Adipocyte (in vitro differentiated cells): Measurements from ENCODE around the gene RFT1.

ENCODE experiments used
- DNase-seq: peaks from one replicate; pipeline ENCODE4 v3.0.0-alpha.2; 2015; ENCODE audit warnings: low read depth
- H3K27me3 ChIP-seq: replicated peaks from 2 replicates; pipeline ENCODE4 v1.7.0; 2013; ENCODE audit warnings: mild to moderate bottlenecking, low read length, moderate library complexity; ENCODE audit not compliant: control insufficient read depth, insufficient read depth
- H3K36me3 ChIP-seq: 2 replicates; pipeline ENCODE4 v1.7.0; 2013; ENCODE audit warnings: low read length, mild to moderate bottlenecking, moderate library complexity; ENCODE audit not compliant: control insufficient read depth, insufficient read depth, severe bottlenecking
- H3K4me1 ChIP-seq: 2 replicates; pipeline ENCODE4 v1.7.0; 2013; ENCODE audit warnings: mild to moderate bottlenecking, low read length, moderate library complexity; ENCODE audit not compliant: control insufficient read depth, insufficient read depth
- H3K4me3 ChIP-seq: 2 replicates; pipeline ENCODE4 v1.7.0; 2013; ENCODE audit warnings: mild to moderate bottlenecking, low read length, moderate library complexity
- H3K9ac ChIP-seq: 2 replicates; pipeline ENCODE4 v1.7.0; 2013; ENCODE audit warnings: mild to moderate bottlenecking, low read length, moderate library complexity
- H3K9me3 ChIP-seq: 2 replicates; pipeline ENCODE4 v1.7.0; 2013; ENCODE audit warnings: mild to moderate bottlenecking, low read length, moderate library complexity; ENCODE audit not compliant: control insufficient read depth

Gene RFT1

DNA sequence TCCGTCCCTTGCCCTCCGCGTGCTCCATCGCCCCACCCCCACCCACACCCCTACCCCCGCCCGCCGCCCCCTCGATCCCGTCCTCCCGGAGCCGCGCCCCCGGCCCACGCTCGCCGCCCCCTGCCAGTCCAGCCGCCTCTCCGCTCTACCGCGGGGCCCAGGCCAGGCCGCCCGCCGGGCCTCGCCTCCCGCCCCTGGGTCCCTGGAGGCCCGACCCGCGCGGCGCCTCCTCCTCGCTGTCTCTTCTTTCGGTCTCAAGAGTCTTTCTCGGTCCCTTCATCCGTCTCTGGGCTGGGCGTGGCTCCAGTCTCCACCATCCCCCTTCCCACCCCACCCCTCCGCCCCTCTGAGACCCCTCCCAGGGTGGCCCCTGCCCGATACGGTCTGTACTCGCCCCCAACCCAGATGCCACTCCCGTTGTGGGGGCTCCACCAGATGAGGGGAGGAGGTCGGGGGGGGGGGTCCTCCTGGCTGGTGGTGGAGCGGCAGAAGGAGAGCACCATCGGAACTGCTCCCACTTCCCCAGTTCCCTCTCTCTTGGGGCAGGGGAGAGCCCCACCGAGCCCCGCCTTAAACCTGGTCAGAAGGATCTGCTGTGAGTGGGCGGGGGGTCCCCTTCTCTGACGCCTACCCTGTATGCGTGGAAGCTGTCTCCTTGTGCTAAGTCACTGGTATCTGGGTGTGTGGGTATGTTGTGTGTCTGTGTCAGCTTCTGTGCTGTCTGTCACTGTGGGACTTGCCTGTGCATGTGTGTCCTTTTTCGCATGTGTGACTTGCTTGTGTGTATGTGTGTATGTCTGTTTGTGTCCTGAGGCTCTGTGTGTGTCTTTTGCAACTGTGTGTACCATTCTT is 31.8 kb upstream of the RFT1 start:
- Histone ChIP-seq H3K9me3 (no peaks in the 10 kb centered on the region), H3K36me3 (no peaks in the 10 kb centered on the region), H3K4me3 (peak overlapping the region; percentile 89), H3K4me1 (peaks cover 43% of the 10 kb centered on the region), H3K27me3 (peaks cover 15% of the 10 kb centered on the region), H3K9ac (peak overlapping the region; percentile 88)
- peak; percentile 65 for DNase-seq

DNA sequence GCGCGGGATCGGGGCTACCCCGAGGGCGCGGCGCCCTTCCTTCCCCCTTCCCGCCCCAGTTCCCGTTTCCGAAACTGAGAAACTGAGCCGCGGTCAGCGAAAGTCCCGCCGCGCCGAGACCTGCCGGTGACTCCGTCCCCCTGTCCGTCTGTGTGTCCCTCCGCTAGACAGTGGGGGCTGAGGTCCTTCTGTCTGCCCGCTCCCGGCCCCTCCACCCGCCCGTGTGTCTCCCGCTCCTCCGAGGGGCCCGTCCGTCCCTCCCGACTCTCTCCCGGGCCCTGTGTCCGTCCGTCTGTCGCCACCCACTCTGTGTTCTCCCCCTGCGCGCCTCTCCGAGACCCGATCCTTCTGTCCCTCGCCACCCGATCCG is 31.2 kb upstream of the RFT1 start:
- Histone ChIP-seq H3K4me1 (peaks cover 37% of the 10 kb centered on the region), H3K9me3 (no peaks in the 10 kb centered on the region), H3K9ac (peak overlapping the region; percentile 88), H3K4me3 (peak overlapping the region; percentile 89), H3K27me3 (peaks cover 16% of the 10 kb centered on the region), H3K36me3 (no peaks in the 10 kb centered on the region)
- DNase-seq: peak; percentile 56

DNA sequence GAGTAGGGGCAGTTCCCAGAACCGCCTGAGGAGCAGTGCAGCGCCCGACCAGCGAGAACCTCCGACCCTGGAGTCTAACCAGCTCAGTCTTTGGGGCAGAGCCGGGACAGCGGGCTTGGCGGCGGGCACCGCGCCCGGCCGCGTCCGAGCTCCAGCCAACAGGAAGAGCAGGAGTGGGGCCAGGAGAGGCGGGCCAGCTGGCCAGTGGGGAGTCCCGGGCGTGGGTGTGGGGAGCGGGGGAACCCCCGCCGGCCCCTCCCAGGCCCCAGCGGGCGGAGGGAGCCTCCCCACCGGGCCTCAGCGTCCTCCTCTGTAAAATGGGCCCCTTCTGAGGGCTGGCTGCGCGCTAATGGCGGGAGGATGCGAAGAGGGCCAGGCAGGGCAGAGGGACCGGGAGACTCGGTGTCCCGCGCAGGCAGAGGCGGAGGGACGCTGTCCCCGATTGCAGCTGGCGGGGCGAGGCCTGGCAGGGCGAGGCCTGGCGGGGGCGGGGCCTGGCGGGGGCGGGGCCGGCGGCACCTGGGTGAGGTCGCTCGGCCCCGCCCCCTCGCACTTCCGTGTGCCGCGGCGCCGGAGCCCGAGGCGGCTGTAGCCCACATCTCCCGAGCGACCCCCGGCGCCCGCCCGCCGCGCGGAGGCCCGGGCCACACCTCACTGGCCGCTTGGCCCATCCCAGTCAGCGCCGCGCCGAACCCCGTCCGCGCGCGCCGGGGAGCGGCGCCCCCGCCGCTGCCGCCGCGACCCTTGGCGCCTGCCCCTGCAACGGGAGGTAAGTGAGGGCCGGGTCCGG is 30.6 kb upstream of the RFT1 start, which contains the start of gene PRKCD:
TSS of gene PRKCD (plus strand) at position 550 of the 790 bp plus-strand sequence. CDS start 17,214 bp downstream, outside the sequence.
- H3K27me3 ChIP-seq: peaks cover 16% of the 10 kb centered on the region
- peak; percentile 89 for DNase-seq
- H3K4me3 ChIP-seq: peak within 1 kb of the TSS; percentile 89
- peak within 1 kb of the TSS; percentile 88 for H3K9ac ChIP-seq
- H3K9me3 ChIP-seq: no peaks in the 10 kb centered on the region
- no peaks in the 10 kb centered on the region for H3K36me3 ChIP-seq
- peaks cover 39% of the 10 kb centered on the region for H3K4me1 ChIP-seq

DNA sequence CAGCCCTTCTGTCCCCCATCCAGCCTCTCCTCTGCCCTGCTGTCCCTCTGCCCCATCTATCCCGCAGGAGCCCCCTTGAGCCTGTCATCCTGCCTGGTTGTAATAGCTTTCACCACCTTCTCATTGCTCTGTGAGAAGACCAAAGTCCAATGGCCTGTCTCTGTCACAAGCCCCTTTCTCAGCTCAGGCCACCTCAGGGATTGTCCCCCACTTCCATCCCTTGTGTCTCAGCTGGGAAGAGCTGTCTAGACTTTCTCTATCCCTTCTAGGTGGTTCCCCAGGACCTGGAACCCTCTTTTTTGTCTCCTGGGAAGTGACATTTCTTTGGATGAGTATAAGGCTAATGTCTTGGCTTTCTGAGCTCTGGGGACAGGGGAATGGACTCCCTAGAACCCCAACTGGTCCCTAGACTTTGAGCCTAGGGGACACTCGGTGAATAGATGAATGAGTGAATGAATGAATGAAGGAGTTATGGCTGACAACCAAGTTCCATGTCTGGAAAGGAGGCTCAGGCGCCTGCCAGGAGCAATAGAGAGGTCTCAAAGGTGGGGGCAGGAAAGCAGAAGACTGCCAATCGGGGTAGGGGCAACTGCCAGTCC is 29.9 kb upstream of the RFT1 start:
- Histone ChIP-seq H3K4me1 (peaks cover 46% of the 10 kb centered on the region), H3K9me3 (no peaks in the 10 kb centered on the region), H3K9ac (peak overlapping the region; percentile 67), H3K36me3 (no peaks in the 10 kb centered on the region), H3K27me3 (peaks cover 16% of the 10 kb centered on the region), H3K4me3 (peak overlapping the region; percentile 89)
- DNase-seq: no peak

DNA sequence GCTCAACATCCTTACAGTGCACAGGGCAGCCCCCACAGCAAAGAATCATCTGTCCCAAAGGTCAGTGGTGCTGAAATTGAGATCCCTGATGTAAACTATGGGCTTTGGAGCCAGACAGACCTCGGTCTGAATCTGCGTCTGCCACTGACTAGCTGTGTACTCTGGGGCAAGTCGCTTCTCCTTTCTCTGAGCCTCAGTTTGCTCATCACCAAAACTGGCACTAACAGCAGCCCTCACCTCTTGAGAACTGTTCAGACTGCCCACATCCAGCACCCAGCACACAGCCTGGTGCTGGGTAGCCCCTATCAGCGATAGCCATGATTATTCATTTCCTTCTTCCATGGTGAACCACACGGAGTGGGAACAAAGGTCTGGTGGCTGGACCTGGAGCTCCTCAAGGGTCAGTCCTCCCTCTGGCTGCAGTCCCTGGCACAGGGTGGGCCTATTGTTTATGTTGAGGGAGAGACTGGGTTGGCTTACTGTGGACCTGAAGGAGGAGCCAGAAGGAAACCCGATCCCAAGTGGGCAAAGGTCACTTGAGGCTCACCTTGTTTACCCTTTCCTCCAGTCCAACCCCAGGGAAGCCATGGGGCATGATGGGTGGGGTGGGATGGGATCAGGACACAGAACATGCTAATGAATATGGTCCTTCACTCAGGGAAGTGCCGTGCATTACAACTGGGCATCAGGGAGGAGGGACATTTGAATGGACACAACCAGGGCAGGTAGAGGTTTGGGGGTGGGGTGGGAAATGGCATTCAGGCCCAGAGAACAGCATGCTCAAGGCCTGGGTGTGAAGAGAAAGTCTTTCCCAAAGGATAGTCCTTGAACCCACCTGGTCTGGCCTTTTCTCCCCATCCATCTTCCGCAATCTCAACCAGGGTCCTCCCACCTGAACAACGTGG is 29.2 kb upstream of the RFT1 start:
- Histone ChIP-seq H3K9ac (no peak overlapping the region), H3K4me1 (peaks cover 52% of the 10 kb centered on the region), H3K9me3 (no peaks in the 10 kb centered on the region), H3K27me3 (peaks cover 16% of the 10 kb centered on the region), H3K4me3 (no peak overlapping the region), H3K36me3 (no peaks in the 10 kb centered on the region)
- no peak for DNase-seq

DNA sequence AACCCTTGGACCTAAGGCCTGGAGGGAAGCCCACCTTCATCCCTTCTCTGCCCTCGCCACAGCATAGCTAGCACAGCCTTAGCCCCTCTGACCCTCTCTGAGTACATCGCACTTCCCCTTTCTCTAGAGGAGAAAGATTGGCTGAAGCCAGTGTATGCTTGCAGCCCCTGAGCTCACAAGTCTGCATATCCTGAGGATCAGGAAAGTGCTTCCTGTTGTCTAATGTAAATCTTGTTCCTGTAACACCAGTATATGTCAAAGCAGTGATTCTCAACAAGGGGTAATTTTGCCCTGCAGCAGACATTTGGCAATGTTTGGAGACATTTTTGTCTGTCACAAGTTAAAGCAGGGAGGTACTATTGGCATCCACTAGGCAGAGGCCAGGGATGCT is 28.5 kb upstream of the RFT1 start:
- Histone ChIP-seq H3K4me1 (peaks cover 52% of the 10 kb centered on the region), H3K36me3 (no peaks in the 10 kb centered on the region), H3K9me3 (no peaks in the 10 kb centered on the region), H3K9ac (no peak overlapping the region), H3K27me3 (peaks cover 16% of the 10 kb centered on the region), H3K4me3 (no peak overlapping the region)
- DNase-seq: no peak

DNA sequence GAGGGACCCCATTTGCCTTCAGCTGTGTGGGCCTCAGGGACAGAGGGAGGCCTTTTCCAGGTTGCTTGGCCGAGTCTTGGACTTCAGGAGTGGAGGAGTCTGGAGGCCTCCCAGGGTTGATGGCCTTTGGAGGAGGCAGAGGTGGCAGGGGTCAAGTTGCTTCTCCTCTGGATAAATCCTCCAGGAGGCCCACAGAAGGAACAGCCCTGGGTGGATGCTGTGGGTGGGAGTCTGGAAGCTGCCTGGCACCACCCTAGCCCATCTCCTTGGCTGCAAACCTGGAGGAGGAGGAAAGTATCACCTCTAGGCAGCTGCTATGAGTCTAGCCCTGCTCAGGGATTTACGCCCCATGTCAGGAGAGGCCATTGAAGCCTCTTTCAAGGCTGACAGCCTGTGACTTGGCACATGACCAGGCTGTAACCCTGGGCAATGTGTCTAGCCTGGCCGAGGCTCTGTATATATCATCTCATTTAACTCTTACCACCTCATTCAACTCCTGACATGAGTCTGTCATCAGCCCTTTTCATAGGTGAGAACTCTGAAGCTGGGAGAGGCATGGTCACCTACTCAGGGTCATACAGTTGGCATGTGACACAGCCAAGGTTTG is 27.8 kb upstream of the RFT1 start:
- H3K4me1 ChIP-seq: peaks cover 45% of the 10 kb centered on the region
- H3K27me3 ChIP-seq: peaks cover 16% of the 10 kb centered on the region
- no peak overlapping the region for H3K4me3 ChIP-seq
- no peak for DNase-seq
- no peaks in the 10 kb centered on the region for H3K9me3 ChIP-seq
- no peaks in the 10 kb centered on the region for H3K36me3 ChIP-seq
- H3K9ac ChIP-seq: no peak overlapping the region

DNA sequence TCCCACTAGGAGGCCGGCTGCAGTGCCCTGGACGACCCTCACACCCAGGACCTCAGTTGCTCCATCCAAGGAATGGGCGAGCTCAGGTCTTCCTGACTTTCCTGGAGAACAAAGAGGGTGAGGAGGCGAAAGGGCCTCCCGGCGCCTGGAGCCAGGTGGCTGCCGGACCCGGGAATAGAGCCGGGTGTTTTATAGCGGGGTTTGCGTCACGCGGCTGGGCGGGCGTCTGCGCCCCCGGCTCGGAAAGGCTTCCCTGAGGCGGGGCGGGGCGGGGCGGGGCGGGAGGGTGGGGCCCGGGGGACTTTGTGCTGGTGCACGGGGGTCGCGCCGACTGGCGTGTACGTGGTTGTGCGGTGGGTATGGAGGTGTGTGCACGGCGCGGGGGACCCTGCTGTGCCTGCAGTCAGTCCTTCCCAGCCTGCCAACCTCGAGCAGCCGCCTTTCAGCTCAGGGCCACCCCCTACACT is 26.2 kb upstream of the RFT1 start:
- Histone ChIP-seq H3K36me3 (no peaks in the 10 kb centered on the region), H3K9ac (no peak overlapping the region), H3K4me1 (peaks cover 38% of the 10 kb centered on the region), H3K27me3 (peaks cover 16% of the 10 kb centered on the region), H3K9me3 (no peaks in the 10 kb centered on the region), H3K4me3 (no peak overlapping the region)
- no peak for DNase-seq

DNA sequence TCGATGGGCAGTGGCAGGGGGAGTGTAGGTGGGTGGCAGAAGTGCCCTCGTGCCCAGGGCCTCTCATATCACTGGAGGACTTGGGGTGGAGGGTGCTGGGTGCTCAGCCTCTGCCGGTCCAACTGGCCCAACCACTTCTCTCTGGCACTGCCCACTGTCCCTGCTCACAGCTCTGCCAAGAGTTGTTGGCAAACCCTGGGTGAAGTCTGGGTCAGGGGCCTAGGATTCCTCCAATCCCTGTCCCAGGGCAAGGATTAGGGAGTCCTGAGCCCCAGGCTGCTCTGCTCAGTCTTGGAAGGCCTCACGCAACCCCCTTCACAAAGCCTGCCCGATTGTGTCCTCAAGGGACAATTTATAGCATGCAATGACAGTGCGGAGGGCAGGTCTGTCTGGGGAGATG is 25.5 kb upstream of the RFT1 start:
- Histone ChIP-seq H3K9ac (peak overlapping the region; percentile 16), H3K4me1 (peaks cover 42% of the 10 kb centered on the region), H3K9me3 (no peaks in the 10 kb centered on the region), H3K4me3 (no peak overlapping the region), H3K27me3 (peaks cover 16% of the 10 kb centered on the region), H3K36me3 (no peaks in the 10 kb centered on the region)
- DNase-seq: no peak

DNA sequence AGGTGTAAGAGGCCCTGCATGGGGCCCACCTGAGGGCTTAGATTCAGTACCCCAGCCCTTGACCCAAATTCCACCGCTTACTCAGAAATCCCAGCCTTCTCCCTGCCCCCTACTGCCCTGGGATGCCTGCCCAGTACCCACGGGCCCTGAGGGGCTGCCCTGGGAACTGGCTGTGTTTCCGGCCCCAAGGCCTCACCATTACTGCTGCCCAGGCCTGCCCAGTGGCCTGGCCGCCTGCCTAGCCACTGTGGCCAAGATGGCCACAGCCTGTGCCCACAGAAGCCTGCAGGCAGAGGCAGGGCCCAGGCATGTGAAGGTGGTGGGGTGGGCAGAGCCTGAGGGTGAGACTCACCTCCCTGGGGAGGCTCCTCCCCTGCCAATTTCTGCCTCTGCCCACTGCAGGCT is 24.6 kb upstream of the RFT1 start:
- no peaks in the 10 kb centered on the region for H3K9me3 ChIP-seq
- no peak overlapping the region for H3K4me3 ChIP-seq
- no peak for DNase-seq
- peaks cover 45% of the 10 kb centered on the region for H3K4me1 ChIP-seq
- H3K27me3 ChIP-seq: peaks cover 16% of the 10 kb centered on the region
- H3K36me3 ChIP-seq: no peaks in the 10 kb centered on the region
- no peak overlapping the region for H3K9ac ChIP-seq
